IPS-NIHi11 (cell line): ENCODE measurements around the gene PLCB1.

ENCODE experiments used
- DNase-seq: peaks from one replicate; pipeline ENCODE4 v3.0.0; 2012; ENCODE audit warnings: mixed read lengths, low spot score

PLCB1 gene

GRCh38 chr20:8129211-8129976 is 2.7 kb upstream of the PLCB1 start:
- DNase-seq, result no peak

- no peak for DNase-seq
These were observed 1.1 kb upstream of the PLCB1 start for GRCh38 chr20:8130840-8131526.

- DNase-seq, result no peak
These were observed 631 bp downstream of the PLCB1 start for GRCh38 chr20:8132484-8133309.

DNA sequence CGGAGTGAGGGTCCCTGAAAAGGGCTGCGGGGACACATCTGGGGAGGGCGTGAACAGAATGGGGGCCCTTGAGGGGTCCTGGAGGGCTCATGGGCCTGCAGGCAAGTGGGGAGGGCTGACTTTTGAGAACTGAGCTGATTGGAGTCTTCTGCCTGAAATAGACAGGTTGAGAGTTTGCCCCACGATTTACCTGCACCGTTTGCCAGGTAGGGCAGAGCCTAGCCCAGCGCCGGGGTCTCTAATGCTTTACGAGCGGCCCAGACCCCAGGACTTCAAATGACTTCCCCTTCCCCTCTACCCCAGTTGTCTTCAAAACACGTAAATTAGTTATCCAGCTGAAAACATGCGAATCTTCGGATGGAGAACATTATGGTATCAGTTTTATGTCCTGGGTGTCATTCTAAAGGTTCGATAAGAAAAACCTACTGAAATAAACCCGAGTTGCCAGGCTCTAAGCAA is 1.3 kb downstream of the PLCB1 start:
- DNase-seq, result no peak

DNA sequence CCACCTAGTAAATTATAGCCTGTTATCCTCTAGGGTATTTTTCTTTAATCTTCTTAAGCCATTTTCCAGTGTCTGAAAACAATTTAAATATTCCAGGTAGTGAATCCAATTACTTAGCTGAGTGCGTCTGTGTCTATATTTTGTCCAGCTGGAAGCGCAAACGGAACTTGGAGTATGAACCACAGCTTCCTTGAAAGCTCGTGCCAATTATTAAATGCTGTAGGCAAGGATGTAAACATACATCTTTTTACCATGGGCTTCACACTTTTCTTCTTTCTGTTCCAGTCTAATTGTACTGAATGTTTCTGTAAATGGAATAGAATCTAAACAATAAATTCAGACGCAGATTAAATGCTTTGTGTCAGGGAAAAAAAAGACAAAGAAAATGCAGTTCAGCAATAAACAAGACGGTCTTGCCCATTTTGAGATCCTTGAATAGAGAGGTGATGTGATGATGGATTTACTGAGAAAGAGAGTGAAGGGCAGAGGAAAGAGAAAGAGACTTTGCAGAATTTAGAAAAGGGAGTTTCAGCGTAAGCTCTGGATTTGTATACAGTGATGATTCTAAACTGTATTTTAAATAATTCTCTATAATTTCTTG is 1.9 kb downstream of the PLCB1 start:
- DNase-seq, result no peak

DNA sequence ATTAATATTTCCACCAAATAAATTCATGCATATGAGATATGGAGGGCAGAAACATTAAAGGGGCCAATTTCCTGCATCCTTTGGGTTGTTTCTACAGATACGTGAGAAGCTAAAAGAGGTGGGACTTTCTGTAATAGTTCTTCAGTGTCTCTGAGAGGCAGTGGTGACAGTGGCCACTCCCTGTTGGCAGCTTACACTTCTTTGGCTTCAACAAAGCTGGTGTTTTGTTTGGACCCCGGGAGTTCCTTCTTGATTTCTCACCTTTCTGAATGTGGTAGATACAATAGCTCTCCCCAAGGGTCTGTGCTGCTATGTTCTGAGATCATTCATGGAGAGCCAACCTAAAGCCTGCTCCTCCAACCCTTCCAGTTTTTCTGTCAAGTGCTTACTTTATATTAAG is 7.8 kb downstream of the PLCB1 start:
- DNase-seq, result peak; percentile 15

DNA sequence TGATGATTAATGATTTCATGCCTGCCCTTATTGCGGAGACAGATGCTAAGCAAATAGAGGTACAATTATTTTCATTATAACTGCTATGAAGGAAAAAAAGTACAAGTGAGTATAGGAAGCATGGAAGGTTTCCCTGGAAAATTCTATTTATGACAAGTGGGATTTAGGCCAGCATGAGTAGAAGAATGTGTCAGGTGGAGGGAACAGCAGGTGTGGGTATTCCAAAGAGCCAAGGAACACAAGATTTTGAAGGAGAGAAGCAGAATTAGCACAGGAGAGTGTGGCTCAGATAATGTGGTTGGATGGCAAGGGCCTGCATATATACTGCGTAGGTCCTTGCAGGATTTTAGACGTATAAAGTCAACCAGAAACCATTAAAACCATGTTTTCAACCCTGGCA is 11.4 kb downstream of the PLCB1 start:
- no peak for DNase-seq

- no peak for DNase-seq
These were observed 12.5 kb downstream of the PLCB1 start for GRCh38 chr20:8144282-8145245.

- no peak for DNase-seq
These were observed 13.4 kb downstream of the PLCB1 start for GRCh38 chr20:8145246-8146168.

DNA sequence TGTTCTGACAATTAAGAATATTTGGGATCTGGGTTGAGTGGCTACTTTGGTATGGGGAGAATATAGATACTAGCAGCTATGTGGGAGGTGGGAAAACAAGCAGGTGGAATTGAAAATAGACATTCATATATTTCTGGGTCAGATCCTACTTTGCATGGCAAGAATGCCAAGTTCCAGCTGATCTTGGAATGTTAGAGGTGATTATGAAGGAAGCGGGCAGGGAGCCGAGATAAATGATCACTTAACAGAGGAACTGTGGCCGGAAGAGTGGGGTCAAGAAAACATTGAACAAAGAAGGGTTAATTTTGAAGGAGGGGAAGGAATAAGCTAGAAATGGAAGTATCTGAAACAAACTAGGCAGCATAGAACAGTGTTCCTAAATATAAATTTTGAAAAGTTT is 15.4 kb downstream of the PLCB1 start:
- no peak for DNase-seq

GRCh38 chr20:8148501-8148900 is 16.4 kb downstream of the PLCB1 start:
- no peak for DNase-seq

DNA sequence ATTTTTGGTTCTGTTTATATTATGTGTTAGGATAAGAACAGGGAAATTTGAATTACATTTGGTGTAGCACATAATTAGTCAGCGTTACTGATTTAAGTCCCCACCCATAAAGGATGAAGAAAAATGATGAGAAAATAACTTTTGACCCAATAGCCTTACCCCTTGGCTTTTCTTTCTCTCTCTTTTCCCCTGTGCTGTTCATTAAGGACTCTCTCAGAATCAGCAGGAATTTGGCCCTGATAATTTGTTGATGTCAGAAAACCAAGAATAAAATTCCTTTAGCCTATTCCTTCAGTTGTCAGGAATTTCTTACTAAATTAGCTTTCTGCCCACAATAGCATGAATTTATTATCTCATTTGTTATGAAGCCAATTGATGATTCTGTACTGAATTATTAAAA is 18.5 kb downstream of the PLCB1 start:
- no peak for DNase-seq

DNA sequence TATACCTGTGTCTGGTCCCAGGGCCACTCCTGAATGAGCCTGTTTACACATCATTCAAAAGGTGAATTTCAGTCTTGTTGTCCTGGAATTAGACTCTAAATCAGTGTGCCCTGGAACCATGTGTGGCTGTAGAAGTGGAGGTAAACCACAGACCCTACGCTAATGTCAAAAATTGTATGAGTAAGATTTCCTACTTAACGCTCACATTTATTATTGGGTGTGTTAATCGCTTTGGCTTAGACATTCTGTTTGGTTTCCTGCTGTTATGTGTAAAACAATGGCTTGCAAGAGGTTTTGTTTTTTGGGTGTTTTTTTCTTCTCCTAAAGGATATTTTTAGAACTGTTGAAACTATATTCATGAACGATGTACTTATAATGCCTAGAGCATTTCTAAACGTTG is 19.3 kb downstream of the PLCB1 start:
- no peak for DNase-seq

DNA sequence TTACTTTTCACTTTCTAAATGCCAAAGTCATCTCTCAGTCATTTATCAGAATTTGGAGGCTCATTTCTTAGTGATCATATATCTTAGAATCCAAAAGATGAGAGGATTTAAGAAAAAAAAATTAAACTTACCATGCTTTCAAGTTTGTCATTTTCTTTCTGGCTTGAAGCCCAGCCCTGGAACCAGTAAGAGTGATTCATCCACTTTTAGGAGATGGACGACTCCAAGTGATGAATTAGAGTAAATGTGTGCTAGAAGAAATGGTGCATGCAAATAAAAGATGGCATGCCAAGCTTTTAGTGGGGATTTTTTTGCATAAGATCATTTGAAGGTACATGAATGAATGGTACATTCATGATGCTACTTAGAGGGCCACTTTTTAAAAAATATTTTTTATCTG is 20.1 kb downstream of the PLCB1 start:
- no peak for DNase-seq

DNA sequence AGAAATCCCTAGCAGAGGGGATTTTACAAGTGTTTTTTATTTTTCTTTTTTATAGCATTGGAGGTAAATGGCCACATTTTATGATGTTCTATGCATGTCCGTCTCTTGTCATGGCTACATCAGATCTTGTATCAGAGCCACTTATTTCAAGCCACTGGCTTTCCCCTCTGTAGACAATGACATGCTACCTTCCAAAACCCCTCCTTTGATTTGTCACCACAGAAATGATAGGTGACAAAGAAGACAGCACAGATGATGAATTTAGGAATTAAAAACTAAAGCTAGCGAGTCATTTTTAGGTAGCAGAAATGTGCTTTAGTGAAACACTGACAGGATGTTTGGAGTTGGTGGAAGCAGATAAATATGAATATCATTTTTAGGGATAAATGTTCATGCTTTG is 20.8 kb downstream of the PLCB1 start:
- DNase-seq, result no peak

- DNase-seq, result no peak
These were observed 21.3 kb downstream of the PLCB1 start for GRCh38 chr20:8153281-8153908.

DNA sequence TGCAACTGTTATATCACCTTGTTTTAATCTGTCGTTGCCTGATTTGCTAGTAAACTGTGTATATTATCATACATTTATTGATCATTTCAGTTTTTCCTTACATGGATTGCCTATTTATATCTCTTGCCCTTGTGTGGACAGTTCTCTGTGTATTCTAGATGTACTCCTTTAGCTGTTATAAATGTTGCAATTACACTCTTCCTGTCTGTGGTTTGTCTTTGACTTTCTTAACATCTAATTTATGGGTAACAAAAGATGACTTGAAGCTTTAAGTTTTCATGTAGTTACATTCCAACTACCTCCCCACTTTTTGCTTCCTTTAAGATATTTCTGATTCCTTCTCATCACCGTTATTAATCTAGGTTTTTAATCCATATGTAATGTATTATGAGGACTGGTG is 22.6 kb downstream of the PLCB1 start:
- no peak for DNase-seq

- no peak for DNase-seq
These were observed 23.2 kb downstream of the PLCB1 start for GRCh38 chr20:8155229-8155628.

GRCh38 chr20:8155812-8156211 is 23.7 kb downstream of the PLCB1 start:
- no peak for DNase-seq
